Naive thymus-derived CD4-positive, alpha-beta T cell (primary cell): ENCODE measurements around the gene ANAPC2. TPM values are rescaled to one million over a fixed set of nuclear protein-coding genes. Genes with fewer than 3 reads are reported as not detected.

Experiments
- ATAC-seq: fragments of 150-1000 bp; cut with Tn5 transposase; 2 replicates; pipeline ENCODE4 v1.10.0; 2021; ENCODE audit warnings: mild to moderate bottlenecking, moderate library complexity
- CTCF ChIA-PET: fragments of 350-600 bp; sonication (Branson Sonifier 250); formaldehyde crosslinking; loops from one replicate; lab custom pipeline; 2021; ENCODE audit warnings: antibody characterized with exemption; lab: Charles Lee
- POLR2A ChIA-PET: fragments of 350-600 bp; sonication (Branson Sonifier 250); formaldehyde crosslinking; loops from one replicate; lab custom pipeline; 2021; ENCODE audit warnings: antibody characterized with exemption, inconsistent platforms; lab: Charles Lee
- DNase-seq, 9 donors: peaks; one replicate each; pipeline versions ENCODE4 v3.0.0 to v3.0.0-alpha.2; 2020 to 2022; ENCODE audit warnings: mixed read lengths in 1 of 9
- H3K27ac ChIP-seq: one replicate; pipeline ENCODE4 v1.7.0; 2013; ENCODE audit warnings: mild to moderate bottlenecking, low read depth, low read length, moderate library complexity
- H3K27me3 ChIP-seq, 2 donors: one replicate each; pipeline ENCODE4 v1.7.0; 2013; ENCODE audit warnings: low read length in 2 of 2, mild to moderate bottlenecking in 2 of 2, moderate library complexity in 2 of 2; ENCODE audit not compliant: control insufficient read depth in 2 of 2, insufficient read depth in 2 of 2
- H3K36me3 ChIP-seq, 3 experiments: 1 replicate in 2 of 3; 2 replicates in 1 of 3; pipeline ENCODE4 v1.7.0; 2013; ENCODE audit warnings: low read length in 3 of 3, mild to moderate bottlenecking in 3 of 3, moderate library complexity in 1 of 3; ENCODE audit not compliant: insufficient read depth in 3 of 3, control insufficient read depth in 2 of 3
- H3K4me1 ChIP-seq, 2 donors: one replicate each; pipeline ENCODE4 v1.7.0; 2013; ENCODE audit warnings: low read length in 2 of 2, mild to moderate bottlenecking in 2 of 2, moderate library complexity in 1 of 2; ENCODE audit not compliant: control insufficient read depth in 2 of 2, insufficient read depth in 2 of 2
- H3K4me3 ChIP-seq: 2 replicates; pipeline ENCODE4 v1.7.0; 2013; ENCODE audit warnings: mild to moderate bottlenecking, low read length
- H3K9me3 ChIP-seq, 3 experiments: 1 replicate in 2 of 3; 2 replicates in 1 of 3; pipeline ENCODE4 v1.7.0; 2013; ENCODE audit warnings: low read length in 3 of 3; ENCODE audit not compliant: control insufficient read depth in 2 of 3
- H3K27ac Mint-ChIP-seq, 9 donors: one replicate each; pipeline ENCODE4 v1.8.0; 2020 to 2022; ENCODE audit warnings: mixed read lengths in 9 of 9, mild to moderate bottlenecking in 8 of 9, moderate library complexity in 5 of 9, inconsistent platforms in 2 of 9
- H3K27me3 Mint-ChIP-seq, 5 donors: one replicate each; pipeline ENCODE4 v1.8.0; 2021 to 2022; ENCODE audit warnings: mixed read lengths in 5 of 5, mild to moderate bottlenecking in 1 of 5
- H3K36me3 Mint-ChIP-seq, 5 donors: one replicate each; pipeline ENCODE4 v1.8.0; 2020 to 2022; ENCODE audit warnings: mixed read lengths in 5 of 5, mild to moderate bottlenecking in 3 of 5, inconsistent platforms in 1 of 5
- H3K4me1 Mint-ChIP-seq, 7 donors: one replicate each; pipeline ENCODE4 v1.8.0; 2020 to 2022; ENCODE audit warnings: mixed read lengths in 7 of 7, mild to moderate bottlenecking in 3 of 7, inconsistent platforms in 1 of 7
- H3K4me3 Mint-ChIP-seq, 10 donors: one replicate each; pipeline ENCODE4 v1.8.0; 2020 to 2022; ENCODE audit warnings: mild to moderate bottlenecking in 10 of 10, mixed read lengths in 10 of 10, moderate library complexity in 6 of 10, inconsistent platforms in 2 of 10
- H3K9me3 Mint-ChIP-seq, 11 donors: one replicate each; pipeline ENCODE4 v1.8.0; 2020 to 2022; ENCODE audit warnings: mixed read lengths in 11 of 11, mild to moderate bottlenecking in 4 of 11, inconsistent platforms in 1 of 11, moderate library complexity in 1 of 11
- intact Hi-C, 2 donors: fragments of 100-400 bp; cut with micrococcal nuclease; formaldehyde crosslinking; loops; one replicate each; pipeline ENCODE4 v1.15.1; 2023
- polyA plus RNA-seq, 2 donors: library from polyadenylated mRNA; unstranded; fragments of 300-500 nt; fragmentation: Illumina TruSeq; gene quantifications; one replicate each; pipeline ENCODE4 v1.2.3, GENCODE V29; 2021
- total RNA-seq, 6 experiments: library from RNA in 5 of 6; stranded (reverse) in 5 of 6; gene quantifications; 1 replicate in 5 of 6; 2 replicates in 1 of 6; pipeline ENCODE4 v1.2.3 and lab custom pipeline; 2021 to 2026

Gene ANAPC2
- total and polyA plus RNA-seq, 7 experiments from 2014 or later, result 7.4 to 147 (median 131) TPM

DNA sequence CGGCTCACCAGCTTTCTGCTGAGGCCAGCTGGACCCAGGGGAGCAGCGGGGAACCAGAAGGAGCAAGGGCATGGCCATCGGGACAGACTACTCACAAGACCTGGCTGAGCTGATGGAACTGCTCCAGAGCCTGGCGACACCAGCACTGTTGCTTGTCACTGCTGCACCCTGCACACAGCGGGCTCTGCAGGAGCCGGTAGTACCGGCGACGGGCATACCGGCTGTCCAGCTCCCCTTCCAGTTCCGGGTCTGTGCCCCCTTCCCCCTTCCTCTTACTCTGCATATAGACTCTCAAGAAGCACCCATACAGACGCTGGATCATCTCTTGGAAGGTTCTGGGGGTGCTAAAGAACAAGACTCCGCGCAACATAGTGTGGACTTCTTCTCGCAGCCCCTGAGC, 974 bp downstream of the ANAPC2 start:
- no peak for DNase-seq
- Mint-ChIP-seq H3K27me3 (no peaks in the 10 kb centered on the region), H3K4me1 (peaks cover 14 to 61% (median 32%) of the 10 kb centered on the region in 7 donors), H3K27ac (peak overlapping the region; percentile 85 to 94 (median 93)), H3K9me3 (peaks cover 0 to 2% (median 0%) of the 10 kb centered on the region in 11 donors), H3K4me3 (peak overlapping the region; percentile 90 to 96 (median 92)), H3K36me3 (peaks cover 0 to 7% (median 6%) of the 10 kb centered on the region in 5 donors)
- Histone ChIP-seq H3K27me3 (no peaks in the 10 kb centered on the region), H3K4me3 (peak overlapping the region; percentile 98), H3K27ac (peak overlapping the region; percentile 99), H3K36me3 (peaks cover 0 to 76% (median 11%) of the 10 kb centered on the region in 3 experiments), H3K4me1 (peaks cover 30 to 32% of the 10 kb centered on the region in 2 donors), H3K9me3 (no peaks in the 10 kb centered on the region)
- POLR2A ChIA-PET, result interaction anchor here (0.9 to 10.4 kb wide), 12 partner anchors 8 to 101 kb away, joined by 3 to 136 read pairs (median 6); partner anchors contain the start of genes CYSRT1, MAN1B1, NDOR1 and NELFB
- intact Hi-C loops, result no loop called here
- CTCF ChIA-PET, result interaction anchor here (0.6 to 1.6 kb wide), 2 partner anchors 39 to 141 kb away, joined by 3 to 4 read pairs; partner anchors contain the start of genes NPDC1 and RNF224
- no peak for ATAC-seq

DNA sequence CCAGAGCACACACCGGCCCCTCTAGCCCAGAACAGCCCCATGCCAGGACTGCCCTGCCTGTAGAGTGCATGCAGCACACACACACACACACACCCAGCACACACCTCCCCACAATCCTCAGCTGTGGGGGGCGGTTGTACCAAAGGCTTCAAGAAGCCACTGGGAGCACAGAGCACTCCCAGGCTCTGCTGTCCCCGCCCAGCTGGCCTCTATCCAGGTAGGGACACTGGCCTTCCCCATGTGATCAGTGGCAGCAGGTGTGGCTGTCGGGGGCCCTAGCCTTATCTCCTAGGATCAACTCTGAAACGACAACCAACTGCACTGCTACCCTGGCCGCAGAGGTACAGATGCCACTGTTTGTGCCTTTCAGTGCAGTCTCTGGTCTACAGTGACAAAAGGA, 2.0 kb downstream of the ANAPC2 start:
- H3K9me3 ChIP-seq, result no peaks in the 10 kb centered on the region
- H3K27me3 ChIP-seq, result no peaks in the 10 kb centered on the region
- DNase-seq (no peak), ATAC-seq (no peak)
- Mint-ChIP-seq H3K36me3 (peaks cover 0 to 12% (median 6%) of the 10 kb centered on the region in 5 donors), H3K4me3 (peak overlapping the region; percentile 57 to 96 (median 92)), H3K27ac (peak overlapping the region in 4 of 9 donors; percentile 32 to 62 (median 48)), H3K27me3 (no peaks in the 10 kb centered on the region), H3K9me3 (peaks cover 0 to 2% (median 0%) of the 10 kb centered on the region in 11 donors), H3K4me1 (peaks cover 14 to 61% (median 32%) of the 10 kb centered on the region in 7 donors)
- H3K27ac ChIP-seq, result no peak overlapping the region
- CTCF ChIA-PET, result interaction anchor here (1.6 kb wide), 1 partner anchor 40 kb away, joined by 3 read pairs; the partner anchor contains the start of gene RNF224
- H3K36me3 ChIP-seq, result peaks cover 0 to 85% (median 11%) of the 10 kb centered on the region in 3 experiments
- intact Hi-C loops, result no loop called here
- H3K4me1 ChIP-seq, result peaks cover 30 to 32% of the 10 kb centered on the region in 2 donors
- H3K4me3 ChIP-seq, result no peak overlapping the region
- POLR2A ChIA-PET, result interaction anchor here (1.0 to 10.4 kb wide), 4 partner anchors 18 to 57 kb away, joined by 3 to 136 read pairs (median 14); partner anchors contain the start of genes NDOR1, TMEM203, TPRN and TUBB4B

DNA sequence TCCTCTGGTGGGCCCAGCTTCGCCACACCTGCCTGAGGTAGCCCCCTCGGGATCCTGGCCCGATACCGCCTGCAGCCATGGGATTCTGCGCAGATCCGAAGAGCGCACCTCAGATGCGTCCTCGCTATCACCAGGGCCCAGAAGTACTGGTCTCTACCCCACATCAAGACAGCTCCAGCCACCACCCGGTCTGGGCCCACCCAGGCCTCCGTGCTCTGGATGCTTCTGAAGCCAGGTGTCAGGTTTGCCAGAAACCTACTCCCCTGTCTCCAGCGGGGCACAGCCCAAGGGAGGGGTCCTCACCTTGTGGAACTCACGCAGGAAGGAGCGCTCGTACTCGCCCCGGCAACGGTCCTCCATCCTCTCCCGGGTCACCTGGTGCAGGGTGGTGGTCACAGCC, 2.4 kb downstream of the ANAPC2 start:
- H3K27me3 ChIP-seq, result no peaks in the 10 kb centered on the region
- Mint-ChIP-seq H3K27me3 (no peaks in the 10 kb centered on the region), H3K4me1 (peaks cover 14 to 59% (median 32%) of the 10 kb centered on the region in 7 donors), H3K36me3 (peaks cover 0 to 12% (median 6%) of the 10 kb centered on the region in 5 donors), H3K27ac (peak overlapping the region in 1 of 9 donors; percentile 39), H3K9me3 (peaks cover 0 to 2% (median 0%) of the 10 kb centered on the region in 11 donors), H3K4me3 (peak overlapping the region in 3 of 10 donors; percentile 38 to 92 (median 48))
- H3K27ac ChIP-seq, result no peak overlapping the region
- H3K4me1 ChIP-seq, result peaks cover 30 to 32% of the 10 kb centered on the region in 2 donors
- DNase-seq, result no peak
- no peak overlapping the region for H3K4me3 ChIP-seq
- H3K36me3 ChIP-seq, result peaks cover 0 to 85% (median 11%) of the 10 kb centered on the region in 3 experiments
- ATAC-seq, result no peak
- H3K9me3 ChIP-seq, result no peaks in the 10 kb centered on the region
- ChIA-PET POLR2A (interaction anchor here (10.4 kb wide), 1 partner anchor 19 kb away, joined by 136 read pairs; the partner anchor contains the start of genes NDOR1, TMEM203 and TPRN), CTCF (interaction anchor here (1.6 kb wide), 1 partner anchor 41 kb away, joined by 3 read pairs; the partner anchor contains the start of gene RNF224)
- intact Hi-C loops, result no loop called here

DNA sequence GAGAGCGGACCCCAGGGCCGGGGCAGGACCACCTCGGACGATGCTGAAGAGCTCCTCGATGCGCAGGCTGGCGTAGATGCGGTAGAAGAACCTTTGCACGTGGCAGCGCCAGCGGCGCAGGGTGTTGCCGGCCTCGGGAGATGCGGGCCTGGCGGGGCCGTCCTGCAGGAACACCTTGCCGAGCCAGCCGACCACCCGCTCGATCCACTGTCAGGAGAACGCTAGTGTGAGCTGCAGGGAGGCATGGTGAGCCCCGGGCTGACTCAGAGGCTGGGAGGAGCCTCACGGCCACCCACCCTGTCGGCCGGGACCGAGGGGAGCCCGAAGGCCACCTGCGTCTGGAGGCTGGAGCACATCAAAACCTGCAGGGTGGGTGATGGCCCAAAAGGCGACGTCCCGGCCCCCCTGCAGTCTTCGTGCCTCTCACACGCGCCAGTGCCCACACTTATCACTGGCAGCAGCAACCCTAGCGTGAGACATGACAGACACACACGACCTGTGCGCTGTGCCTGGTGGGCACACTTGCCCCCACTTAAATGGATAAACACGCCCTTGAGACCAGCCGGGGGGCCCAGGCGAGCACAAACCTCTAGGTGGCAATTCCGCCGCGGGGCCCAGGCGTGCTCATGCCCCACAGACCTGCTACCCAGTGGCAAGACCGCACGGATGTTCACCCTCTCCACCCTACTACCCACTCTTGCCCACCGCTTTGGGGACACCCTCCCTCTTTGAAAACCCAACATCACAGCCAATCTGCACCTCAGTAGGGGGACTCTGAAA, 3.3 kb downstream of the ANAPC2 start:
- intact Hi-C loops, result no loop called here
- ChIA-PET CTCF (no interaction called here), POLR2A (interaction anchor here (1.0 to 10.4 kb wide), 2 partner anchors 8 to 19 kb away, joined by 3 to 136 read pairs; partner anchors contain the start of genes NDOR1, TMEM203 and TPRN)
- peaks cover 0 to 2% (median 0%) of the 10 kb centered on the region in 11 donors for H3K9me3 Mint-ChIP-seq
- Histone ChIP-seq H3K36me3 (peaks cover 0 to 85% (median 11%) of the 10 kb centered on the region in 3 experiments), H3K27ac (no peak overlapping the region), H3K4me1 (peaks cover 27 to 32% of the 10 kb centered on the region in 2 donors), H3K9me3 (no peaks in the 10 kb centered on the region), H3K4me3 (no peak overlapping the region), H3K27me3 (no peaks in the 10 kb centered on the region)
- DNase-seq (no peak), ATAC-seq (no peak)
- peaks cover 0 to 12% (median 4%) of the 10 kb centered on the region in 5 donors for H3K36me3 Mint-ChIP-seq
- H3K27ac Mint-ChIP-seq, result no peak overlapping the region
- peaks cover 14 to 53% (median 28%) of the 10 kb centered on the region in 7 donors for H3K4me1 Mint-ChIP-seq
- H3K4me3 Mint-ChIP-seq, result peak overlapping the region in 2 of 10 donors; percentile 29 to 68
- no peaks in the 10 kb centered on the region for H3K27me3 Mint-ChIP-seq

DNA sequence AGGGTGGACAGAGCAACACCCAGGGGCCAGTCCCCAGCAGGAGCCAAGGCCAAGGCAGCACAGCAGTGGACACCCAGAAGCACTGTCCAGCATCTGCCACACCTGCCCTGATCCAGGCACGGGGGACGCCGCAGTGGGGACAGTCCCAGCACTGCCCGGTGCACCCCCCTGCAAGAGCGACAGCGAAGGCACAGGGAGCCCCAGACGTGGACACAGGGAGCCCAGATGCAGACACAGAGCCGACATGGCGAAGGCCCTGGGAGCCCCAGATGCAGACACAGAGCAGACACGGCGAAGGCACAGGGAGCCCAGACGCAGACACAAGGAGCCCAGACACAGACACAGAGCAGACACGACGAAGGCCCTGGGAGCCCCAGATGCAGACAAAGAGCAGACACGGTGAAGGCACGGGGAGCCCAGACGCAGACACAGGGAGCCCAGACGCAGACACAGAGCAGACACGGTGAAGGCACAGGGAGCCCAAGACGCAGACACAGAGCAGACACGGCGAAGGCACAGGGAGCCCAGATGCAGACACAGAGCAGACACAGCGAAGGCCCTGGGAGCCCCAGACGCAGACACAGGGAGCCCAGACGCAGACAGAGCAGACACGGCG, 4.3 kb downstream of the ANAPC2 start:
- Mint-ChIP-seq H3K27ac (peak overlapping the region in 2 of 9 donors; percentile 5 to 8), H3K4me3 (peak overlapping the region in 5 of 10 donors; percentile 12 to 68 (median 34)), H3K36me3 (peaks cover 0 to 12% (median 4%) of the 10 kb centered on the region in 5 donors), H3K9me3 (peaks cover 0 to 2% (median 0%) of the 10 kb centered on the region in 11 donors), H3K4me1 (peaks cover 14 to 43% (median 22%) of the 10 kb centered on the region in 7 donors), H3K27me3 (no peaks in the 10 kb centered on the region)
- Histone ChIP-seq H3K9me3 (no peaks in the 10 kb centered on the region), H3K36me3 (peaks cover 0 to 89% (median 14%) of the 10 kb centered on the region in 3 experiments), H3K4me3 (no peak overlapping the region), H3K27ac (no peak overlapping the region), H3K4me1 (peaks cover 17 to 23% of the 10 kb centered on the region in 2 donors), H3K27me3 (no peaks in the 10 kb centered on the region)
- POLR2A ChIA-PET, result interaction anchor here (1.0 kb wide), 1 partner anchor 7 kb away, joined by 3 read pairs; no protein-coding TSS in a partner anchor
- CTCF ChIA-PET, result no interaction called here
- ATAC-seq (no peak), DNase-seq (no peak)
- intact Hi-C loops, result no loop called here

- intact Hi-C loops, result no loop called here
- Histone ChIP-seq H3K27ac (no peak overlapping the region), H3K4me3 (no peak overlapping the region), H3K36me3 (peaks cover 0 to 93% (median 14%) of the 10 kb centered on the region in 3 experiments), H3K9me3 (no peaks in the 10 kb centered on the region), H3K27me3 (no peaks in the 10 kb centered on the region), H3K4me1 (peaks cover 16 to 19% of the 10 kb centered on the region in 2 donors)
- Mint-ChIP-seq H3K27me3 (no peaks in the 10 kb centered on the region), H3K27ac (no peak overlapping the region), H3K4me1 (peaks cover 14 to 35% (median 19%) of the 10 kb centered on the region in 7 donors), H3K9me3 (no peaks in the 10 kb centered on the region), H3K36me3 (peaks cover 0 to 12% (median 4%) of the 10 kb centered on the region in 5 donors), H3K4me3 (peak overlapping the region in 1 of 10 donors; percentile 9)
- POLR2A ChIA-PET, result no interaction called here
- DNase-seq, result no peak
- no peak for ATAC-seq
- CTCF ChIA-PET, result no interaction called here
Observed at GRCh38 chr9:137182836-137183235, 5.5 kb downstream of the ANAPC2 start.
